ENCODE measurements around the gene NR1H3. TPM values are rescaled to one million over a fixed set of nuclear protein-coding genes. Genes with fewer than 3 reads are reported as not detected.

Gene NR1H3
- total RNA-seq, 1 experiment from 2014 or later, result 26.3 TPM

- no peak overlapping the region for H3K4me2 ChIP-seq (ENCODE audit: insufficient read depth, insufficient read length, low read length)
- peak; percentile 50 for DNase-seq
- H4K8ac ChIP-seq (replicated peaks; ENCODE audit: insufficient read length, low read depth, low read length), result no peak overlapping the region
- no peak overlapping the region for H2BK20ac ChIP-seq (ENCODE audit: low read depth, low read length, poor library complexity, severe bottlenecking)
- TF ChIP-seq CTCF (conservative IDR thresholded peaks at IDR 0.05), result peak; percentile 51
- no peaks in the 10 kb centered on the region for H3K9me3 ChIP-seq (ENCODE audit: control insufficient read depth, low read depth, low read length)
- no peak overlapping the region for H2BK120ac ChIP-seq (ENCODE audit: low read depth, low read length, poor library complexity, severe bottlenecking)
- no peaks in the 10 kb centered on the region for H3K79me1 ChIP-seq (ENCODE audit: insufficient read depth, low read depth, low read length, poor library complexity, severe bottlenecking)
- no peak overlapping the region for H2AK5ac ChIP-seq (ENCODE audit: insufficient read length, low read length)
- no peaks in the 10 kb centered on the region for H3K4me1 ChIP-seq (ENCODE audit: insufficient read depth, low read length)
- H3K23ac ChIP-seq (ENCODE audit: insufficient read length, low read depth, low read length), result no peak overlapping the region
- H3K27me3 Mint-ChIP-seq (ENCODE audit: low read depth), result no peaks in the 10 kb centered on the region
- H2BK15ac ChIP-seq (ENCODE audit: low read depth, low read length), result no peak overlapping the region
- H3K18ac ChIP-seq (ENCODE audit: insufficient read length, low read depth, low read length), result no peak overlapping the region
- peaks cover 0 to 9% of the 10 kb centered on the region in 2 experiments; a peak in 3 of 4 replicates for H3K4me1 Mint-ChIP-seq
- no peaks in the 10 kb centered on the region for H3K27me3 ChIP-seq (ENCODE audit: insufficient read depth, low read length)
- peak overlapping the region; percentile 66 to 75 (median 68); a peak in 3 of 7 replicates for H3K27ac Mint-ChIP-seq
- H3K9me3 Mint-ChIP-seq, result no peaks in the 10 kb centered on the region
- no peak overlapping the region for H4K5ac ChIP-seq (ENCODE audit: insufficient read length, low read depth, low read length)
- H3T11ph ChIP-seq (ENCODE audit: low read length), result no peak overlapping the region
- H3K56ac ChIP-seq (ENCODE audit: insufficient read length, low read depth, low read length), result no peak overlapping the region
- H4K20me1 ChIP-seq (ENCODE audit: control insufficient read depth, insufficient read depth, insufficient read length), result no peaks in the 10 kb centered on the region
- H4K91ac ChIP-seq (ENCODE audit: insufficient read length, low read depth, low read length), result no peak overlapping the region
- no peak overlapping the region for H3K9ac ChIP-seq (ENCODE audit: extremely low read depth, insufficient read length, low read length)
- H3K23me2 ChIP-seq (ENCODE audit: insufficient read length, low read depth, low read length, poor library complexity, severe bottlenecking), result no peaks in the 10 kb centered on the region
- no peak overlapping the region for H3K27ac ChIP-seq (ENCODE audit: insufficient read length, low read depth, low read length)
- H3K4ac ChIP-seq (ENCODE audit: low read depth, low read length), result no peak overlapping the region
- no peak overlapping the region for H3K4me3 Mint-ChIP-seq
- peaks cover 0 to 59% (median 46%) of the 10 kb centered on the region in 3 experiments; a peak in 5 of 7 replicates for H3K36me3 Mint-ChIP-seq (ENCODE audit: insufficient read depth in 1 of 3, low read depth in 3 of 3)
- no peak overlapping the region for H2AFZ ChIP-seq (ENCODE audit: low read length)
- H2BK5ac ChIP-seq (ENCODE audit: insufficient read length, low read length), result no peak overlapping the region
- WGBS (ENCODE audit: extremely low coverage, insufficient read length, low lambda C conversion rate), result no CpG with 5 or more reads among the region's 11 CpGs
- H3K14ac ChIP-seq (ENCODE audit: insufficient read depth, low read length), result no peak overlapping the region
- no peak overlapping the region for H2BK12ac ChIP-seq (ENCODE audit: insufficient read length, low read depth, low read length)
- H3K79me2 ChIP-seq (ENCODE audit: insufficient read depth, low read length), result no peaks in the 10 kb centered on the region
Measured at GRCh38 chr11:47233989-47234668, 23.7 kb upstream of the NR1H3 start.

Measured in H9 (cell line).